GM21786 (cell line): ENCODE data around the gene GYPC.

Source experiments
- ATAC-seq: cut with Tn5 transposase; IDR thresholded peaks from one replicate; pipeline ENCODE4 v1.9.1; 2021; ENCODE audit not compliant: unreplicated experiment

GYPC gene

DNA sequence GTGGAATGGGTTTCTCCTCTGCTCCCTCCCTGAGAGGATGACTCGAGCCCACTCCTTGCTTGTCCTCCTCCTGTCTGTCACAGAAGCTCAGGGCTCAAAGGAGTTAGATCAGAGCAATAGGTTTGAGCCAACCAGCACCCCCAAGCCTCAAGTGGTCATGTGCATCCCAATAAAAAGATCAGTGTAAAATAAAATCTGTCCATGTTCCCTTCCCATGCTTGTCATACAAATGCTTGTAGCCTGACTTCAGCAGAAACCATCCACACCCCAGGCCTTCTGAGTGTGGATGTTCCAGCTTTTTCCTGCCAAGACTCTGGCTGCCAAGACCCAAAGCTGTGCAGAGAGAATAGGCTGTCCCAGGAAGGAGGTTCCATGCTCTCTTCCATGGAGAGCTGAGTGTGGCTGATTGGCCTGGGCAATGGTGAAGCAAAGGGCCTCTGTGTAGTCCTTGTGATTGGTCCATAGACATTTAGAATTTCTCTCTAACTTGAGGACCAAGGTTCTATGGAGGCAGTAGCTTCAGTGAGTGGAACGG, 67.4 kb downstream of the GYPC start:
- ATAC-seq, result no peak

DNA sequence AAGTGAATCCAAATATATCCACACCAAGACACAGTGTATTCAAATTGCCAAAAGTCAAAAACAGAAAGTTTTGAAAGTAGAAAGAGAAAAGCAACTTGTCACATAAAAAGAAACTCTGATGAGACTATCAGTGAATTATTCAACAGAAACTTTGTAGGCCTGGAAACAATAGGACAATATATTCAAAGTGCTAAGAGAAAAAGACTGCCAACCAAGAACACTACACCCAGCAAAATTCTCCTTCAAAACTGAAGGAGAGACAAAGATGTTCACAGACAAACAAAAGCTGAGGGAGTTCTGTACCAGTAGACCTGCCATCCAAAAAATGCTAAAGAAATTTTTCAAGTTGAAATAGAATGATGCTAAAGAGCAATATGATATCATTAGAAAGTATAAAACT, 69.6 kb downstream of the GYPC start:
- ATAC-seq, result no peak

DNA sequence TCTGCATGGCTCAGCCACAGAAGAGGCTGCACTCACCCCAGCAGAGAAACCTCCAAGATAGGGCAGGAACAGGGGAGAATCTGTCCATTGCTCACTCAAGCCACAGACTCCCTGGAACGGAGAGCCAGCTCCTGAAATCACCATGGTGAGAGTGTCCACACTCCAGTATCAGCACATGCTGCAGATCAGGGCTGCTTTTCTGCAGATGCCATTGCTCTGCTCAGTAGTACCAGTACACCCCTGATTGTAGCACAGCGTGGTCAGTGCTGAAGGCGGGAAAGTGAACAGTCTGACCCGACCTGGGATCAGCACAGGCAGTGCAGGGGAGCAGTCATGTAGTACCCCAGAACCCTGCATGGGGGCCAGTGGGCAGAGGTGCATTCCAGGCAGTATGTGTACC, 73.9 kb downstream of the GYPC start:
- no peak for ATAC-seq

DNA sequence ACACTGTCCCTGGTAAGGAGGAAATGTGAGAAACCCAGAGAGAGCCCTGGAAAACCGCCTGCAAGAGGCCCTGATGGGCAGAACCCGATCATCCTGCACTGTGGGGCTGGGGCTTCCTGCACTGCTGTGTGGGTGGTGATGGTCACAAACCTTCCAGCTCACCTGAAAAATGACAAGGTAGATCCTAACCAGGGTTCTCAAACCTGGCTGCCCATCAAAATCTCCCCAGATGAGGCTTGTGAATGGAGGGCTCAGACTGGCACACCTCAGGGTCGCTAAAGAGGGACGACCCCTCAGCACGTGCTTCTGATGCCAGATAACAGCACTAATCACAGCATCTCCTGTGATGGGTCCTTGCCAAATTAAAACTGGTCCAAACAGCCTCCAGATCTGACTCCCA, 74.7 kb downstream of the GYPC start:
- no peak for ATAC-seq

DNA sequence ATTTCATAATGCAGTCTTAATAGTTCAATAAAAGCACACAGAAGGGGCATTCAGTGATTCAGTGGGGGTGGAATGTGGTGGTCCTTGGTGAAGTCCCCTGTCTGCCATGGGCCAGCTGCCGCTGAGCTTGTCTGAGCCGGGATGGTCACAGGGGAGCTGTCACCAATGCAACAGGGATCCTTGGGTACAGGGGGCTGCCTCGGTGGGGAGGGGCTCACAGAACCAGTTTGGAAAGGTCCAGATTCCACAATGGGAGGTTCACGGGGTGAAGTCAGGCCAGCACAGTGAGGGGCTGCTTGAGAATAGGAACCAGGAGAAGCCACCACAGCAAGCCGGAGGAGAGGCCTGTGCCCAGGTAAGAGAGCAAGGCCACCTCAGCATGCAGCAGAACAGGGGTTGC, 75.4 kb downstream of the GYPC start:
- ATAC-seq, result no peak

DNA sequence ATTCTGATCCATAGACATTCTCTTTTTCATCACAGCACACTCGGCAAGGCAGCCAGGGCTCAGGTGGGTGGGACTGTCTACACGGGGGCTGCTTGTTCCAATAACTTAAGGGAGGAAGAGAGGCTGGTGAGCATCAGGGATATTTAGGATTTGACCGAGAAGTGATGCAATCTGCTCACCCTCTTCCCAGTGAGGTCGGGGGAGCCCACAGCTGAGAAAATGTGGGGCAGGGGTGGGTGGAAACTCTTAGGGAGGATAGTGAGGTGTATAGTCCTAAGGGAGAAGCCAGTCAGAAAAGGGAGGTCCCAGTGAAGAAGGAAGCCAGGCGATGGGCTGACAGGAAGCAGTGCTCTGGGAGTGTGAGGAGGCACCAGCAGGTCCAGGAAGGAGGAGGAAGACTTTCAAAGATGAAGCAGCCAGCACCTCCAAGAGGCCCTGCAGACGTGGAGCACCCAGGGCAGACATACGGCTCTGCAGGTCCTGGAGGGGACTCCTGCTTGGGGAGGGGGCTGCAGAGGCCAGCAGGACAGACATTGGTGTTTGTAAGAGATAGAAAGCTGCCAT, 76.8 kb downstream of the GYPC start:
- ATAC-seq, result no peak

DNA sequence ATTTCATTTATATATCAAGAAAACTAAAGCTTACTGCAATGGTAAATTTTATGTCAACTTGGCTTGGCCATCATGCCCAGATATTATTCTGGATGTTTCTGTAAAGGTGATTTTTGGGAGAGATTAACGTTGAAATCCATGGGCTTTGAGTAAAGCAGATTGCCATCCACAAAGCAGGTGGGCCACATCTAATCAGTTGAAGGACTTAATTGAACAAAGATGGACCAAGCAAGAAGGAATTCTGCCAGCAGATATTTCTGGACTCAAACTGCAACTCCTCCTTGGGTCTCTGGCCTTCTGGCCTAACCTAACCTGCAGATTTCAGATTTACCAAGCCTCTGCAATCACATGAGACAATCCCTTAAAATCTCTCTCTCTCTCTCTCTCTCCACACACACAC, 77.8 kb downstream of the GYPC start:
- no peak for ATAC-seq

DNA sequence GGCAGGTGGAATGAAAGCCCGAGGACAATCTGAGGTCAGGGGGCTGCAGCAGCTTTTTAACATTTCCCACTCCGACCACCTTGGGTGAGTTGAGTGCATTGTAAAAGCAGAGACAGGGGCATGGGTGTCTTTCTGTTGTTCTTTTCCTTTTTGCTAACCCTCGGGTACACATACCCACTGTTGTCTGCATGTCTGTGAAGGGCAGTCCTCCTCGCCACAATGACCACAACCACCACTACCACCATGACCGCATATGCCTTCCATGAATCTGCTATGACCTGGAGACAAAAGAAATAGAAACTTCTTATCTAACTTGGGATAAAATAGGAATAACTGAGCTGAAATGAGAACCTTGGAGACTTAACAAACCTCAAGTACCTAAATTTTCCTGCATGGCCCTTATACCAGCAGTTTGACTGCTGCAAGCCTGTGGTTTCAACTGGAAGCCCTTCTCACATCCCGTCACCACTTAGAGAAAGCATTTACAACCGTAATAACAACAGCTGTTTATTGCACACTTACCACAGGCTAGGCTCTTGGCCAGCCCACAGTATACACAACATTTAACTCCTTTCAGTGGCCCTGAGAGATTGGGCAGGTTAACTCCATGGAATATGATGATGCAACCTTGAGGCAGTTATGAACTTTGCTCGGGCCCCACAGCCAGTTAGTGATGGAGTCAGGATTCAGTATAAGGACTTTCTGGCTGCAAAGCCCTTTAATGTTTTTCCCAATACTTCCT, 80.3 kb downstream of the GYPC start:
- ATAC-seq, result no peak

DNA sequence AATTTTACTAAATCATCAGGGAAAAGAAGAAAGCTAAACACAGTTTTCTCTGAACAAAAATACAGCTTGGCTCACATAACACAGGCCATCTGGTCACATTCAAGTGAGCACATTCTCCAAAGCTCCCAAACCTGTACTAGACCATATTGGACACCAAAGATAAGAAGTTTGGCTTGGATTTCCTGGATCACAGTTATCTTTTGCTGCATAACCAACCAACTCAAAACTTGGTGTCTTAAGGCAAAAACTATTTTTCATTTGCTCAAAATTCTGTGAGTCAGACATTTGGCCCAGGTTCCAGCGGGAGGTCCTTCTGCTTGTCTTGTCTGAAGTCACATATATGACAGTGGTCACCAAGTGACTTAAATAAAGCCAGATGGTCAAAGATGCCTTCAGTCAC, 83.2 kb downstream of the GYPC start:
- ATAC-seq, result no peak

DNA sequence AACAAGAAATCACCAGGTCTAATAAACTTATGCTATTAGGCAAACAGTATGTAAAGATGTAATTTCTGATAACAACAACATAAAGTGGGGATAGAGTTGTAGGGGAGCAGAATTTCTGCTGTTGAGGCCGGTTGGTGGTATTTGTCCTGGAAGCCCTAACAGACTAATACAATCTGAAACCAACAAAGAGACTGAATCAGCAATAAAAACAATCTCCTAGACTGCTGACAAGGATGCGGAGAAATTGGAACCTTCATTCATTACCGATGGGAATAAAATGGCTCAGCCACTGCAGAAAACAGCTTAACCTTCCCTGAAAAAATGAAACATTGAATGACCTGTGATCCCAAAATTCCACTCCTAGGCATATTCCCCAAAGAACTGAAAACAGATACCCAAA, 88.7 kb downstream of the GYPC start:
- ATAC-seq, result no peak
